Upper lobe of left lung (tissue), 6 donors: ENCODE results near the gene DAW1. TPM values are rescaled to one million over a fixed set of nuclear protein-coding genes. Genes with fewer than 3 reads are reported as not detected.
"Not testable (repeated sequence)": the region's sequence is repeated elsewhere in the genome, so short reads cannot be mapped to it uniquely, and the experiment has no call there.

Experiments
- ATAC-seq, 2 donors: fragments of 200-7000 bp; cut with Tn5 transposase; one replicate each; pipeline ENCODE4 v1.9.1; 2022; ENCODE audit warnings: mild to moderate bottlenecking in 2 of 2, moderate library complexity in 2 of 2; ENCODE audit not compliant: low FRiP score in 2 of 2
- DNase-seq, 2 donors: peaks; one replicate each; pipeline ENCODE4 v3.0.0-alpha.2; 2019 to 2020
- H3K27ac ChIP-seq, 4 donors: fragments of 200-600 bp; sonication (generic); one replicate each; pipeline ENCODE4 v1.5.1; 2016 to 2019
- H3K27me3 ChIP-seq, 4 donors: fragments of 200-600 bp; sonication (generic); one replicate each; pipeline ENCODE4 v1.5.1; 2017 to 2019
- H3K36me3 ChIP-seq, 4 donors: fragments of 200-600 bp; sonication (generic); one replicate each; pipeline ENCODE4 v1.5.1; 2016 to 2019
- H3K4me1 ChIP-seq, 4 donors: fragments of 200-600 bp; sonication (generic); one replicate each; pipeline ENCODE4 v1.5.1; 2018 to 2019
- H3K4me3 ChIP-seq, 4 donors: fragments of 200-600 bp; sonication (generic); one replicate each; pipeline ENCODE4 v1.5.1; 2017 to 2019; ENCODE audit warnings: mild to moderate bottlenecking in 2 of 4, moderate library complexity in 1 of 4
- H3K9me3 ChIP-seq, 4 donors: fragments of 200-600 bp; sonication (generic); one replicate each; pipeline ENCODE4 v1.5.1; 2018 to 2019
- EP300 ChIP-seq, 4 donors: sonication (generic); formaldehyde crosslinking; IDR thresholded peaks; one replicate each; pipeline ENCODE4 v1.5.1; 2017; ENCODE audit warnings: antibody characterized with exemption in 4 of 4, control low read depth in 2 of 4
- POLR2A ChIP-seq, 4 donors: fragments of 450-650 bp; IDR thresholded peaks; one replicate each; pipeline ENCODE4 v1.5.1; 2016 to 2017; ENCODE audit warnings: antibody characterized with exemption in 4 of 4, mild to moderate bottlenecking in 2 of 4
- POLR2AphosphoS5 ChIP-seq, 2 donors: sonication (generic); formaldehyde crosslinking; IDR thresholded peaks; one replicate each; pipeline ENCODE4 v1.5.1; 2017; ENCODE audit warnings: antibody characterized with exemption in 2 of 2
- WGBS, 2 donors: methylation state at CpG; one replicate each; pipeline ENCODE4 v1.1.5; 2017 to 2018; 5-methylcytosine and 5-hydroxymethylcytosine counted together
- total RNA-seq, 6 donors: library from RNA; depleted of rRNA in 4 of 6; stranded (reverse); fragments of >200 nt in 4 of 6; gene quantifications; one replicate each; pipeline versions ENCODE4 v1.1.0 to v1.2.1, GENCODE V29; 2016 to 2021
- TF ChIP-seq, protein P1 (sequence below), 6 experiments: fragments of 450-650 bp in 4 of 6; fragments of 200-600 bp in 2 of 6; sonication (generic) in 2 of 6; IDR thresholded peaks; one replicate each; pipeline ENCODE4 v1.5.1; 2016 to 2019; ENCODE audit warnings: antibody characterized with exemption in 6 of 6
- donor health status: DM: no; HTN: no; CAD: no; lungs with moderate emphysema.
- donor health status: DM: no; HTN: yes; CAD: no; lungs with severe emphysema.

Gene DAW1
- total RNA-seq, 6 donors from 2014 or later = 0.66 to 18.7 (median 4.5) TPM

DNA sequence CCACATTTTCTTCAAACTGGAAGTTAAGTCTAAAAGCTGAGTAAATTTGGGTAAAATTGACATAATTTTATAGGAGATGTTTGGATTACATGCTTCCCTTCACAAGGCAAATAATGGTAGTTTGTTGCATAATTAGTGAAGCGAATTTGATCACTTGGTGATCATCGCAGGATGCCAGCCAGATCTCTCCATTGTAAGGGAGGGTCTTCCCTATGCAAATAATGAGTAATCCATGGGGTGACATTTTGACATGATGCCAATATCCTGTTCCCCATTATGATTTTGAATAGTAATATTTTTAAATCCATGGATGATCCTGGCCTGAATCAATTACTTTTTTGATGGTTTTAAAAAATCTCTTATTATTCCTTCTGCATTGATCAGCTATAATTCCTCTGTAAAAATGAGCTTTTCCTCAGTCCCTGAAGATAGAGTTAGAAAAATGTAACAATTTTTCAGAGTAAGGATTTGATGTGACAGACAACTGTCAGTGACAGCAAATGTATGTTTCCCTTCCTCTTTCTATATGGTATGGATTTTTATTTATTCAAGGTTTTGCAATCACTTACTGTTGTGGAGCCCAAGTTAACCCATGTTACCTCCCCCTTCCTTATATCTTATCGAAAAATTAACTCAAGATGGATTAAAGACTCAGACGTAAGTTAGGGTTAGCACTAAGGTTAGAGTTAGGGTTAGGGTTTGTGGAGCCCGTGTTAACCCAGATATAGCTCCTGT lies 36.3 kb upstream of the DAW1 start:
- TF ChIP-seq EP300 (IDR thresholded peaks at IDR 0.05) (no peak), POLR2A (IDR thresholded peaks at IDR 0.05) (no peak), POLR2AphosphoS5 (IDR thresholded peaks at IDR 0.05) (no peak)
- TF ChIP-seq, protein P1, sequence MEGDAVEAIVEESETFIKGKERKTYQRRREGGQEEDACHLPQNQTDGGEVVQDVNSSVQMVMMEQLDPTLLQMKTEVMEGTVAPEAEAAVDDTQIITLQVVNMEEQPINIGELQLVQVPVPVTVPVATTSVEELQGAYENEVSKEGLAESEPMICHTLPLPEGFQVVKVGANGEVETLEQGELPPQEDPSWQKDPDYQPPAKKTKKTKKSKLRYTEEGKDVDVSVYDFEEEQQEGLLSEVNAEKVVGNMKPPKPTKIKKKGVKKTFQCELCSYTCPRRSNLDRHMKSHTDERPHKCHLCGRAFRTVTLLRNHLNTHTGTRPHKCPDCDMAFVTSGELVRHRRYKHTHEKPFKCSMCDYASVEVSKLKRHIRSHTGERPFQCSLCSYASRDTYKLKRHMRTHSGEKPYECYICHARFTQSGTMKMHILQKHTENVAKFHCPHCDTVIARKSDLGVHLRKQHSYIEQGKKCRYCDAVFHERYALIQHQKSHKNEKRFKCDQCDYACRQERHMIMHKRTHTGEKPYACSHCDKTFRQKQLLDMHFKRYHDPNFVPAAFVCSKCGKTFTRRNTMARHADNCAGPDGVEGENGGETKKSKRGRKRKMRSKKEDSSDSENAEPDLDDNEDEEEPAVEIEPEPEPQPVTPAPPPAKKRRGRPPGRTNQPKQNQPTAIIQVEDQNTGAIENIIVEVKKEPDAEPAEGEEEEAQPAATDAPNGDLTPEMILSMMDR (IDR thresholded peaks at IDR 0.05) = no peak
- Histone ChIP-seq H3K27ac (no peak overlapping the region), H3K4me3 (no peak overlapping the region), H3K36me3 (no peaks in the 10 kb centered on the region), H3K27me3 (no peaks in the 10 kb centered on the region), H3K9me3 (no peaks in the 10 kb centered on the region), H3K4me1 (no peaks in the 10 kb centered on the region)
- WGBS, 2 donors = 74 to 84% methylated on average over 5 of the region's 5 CpGs
- no peak for ATAC-seq
- no peak for DNase-seq

DNA sequence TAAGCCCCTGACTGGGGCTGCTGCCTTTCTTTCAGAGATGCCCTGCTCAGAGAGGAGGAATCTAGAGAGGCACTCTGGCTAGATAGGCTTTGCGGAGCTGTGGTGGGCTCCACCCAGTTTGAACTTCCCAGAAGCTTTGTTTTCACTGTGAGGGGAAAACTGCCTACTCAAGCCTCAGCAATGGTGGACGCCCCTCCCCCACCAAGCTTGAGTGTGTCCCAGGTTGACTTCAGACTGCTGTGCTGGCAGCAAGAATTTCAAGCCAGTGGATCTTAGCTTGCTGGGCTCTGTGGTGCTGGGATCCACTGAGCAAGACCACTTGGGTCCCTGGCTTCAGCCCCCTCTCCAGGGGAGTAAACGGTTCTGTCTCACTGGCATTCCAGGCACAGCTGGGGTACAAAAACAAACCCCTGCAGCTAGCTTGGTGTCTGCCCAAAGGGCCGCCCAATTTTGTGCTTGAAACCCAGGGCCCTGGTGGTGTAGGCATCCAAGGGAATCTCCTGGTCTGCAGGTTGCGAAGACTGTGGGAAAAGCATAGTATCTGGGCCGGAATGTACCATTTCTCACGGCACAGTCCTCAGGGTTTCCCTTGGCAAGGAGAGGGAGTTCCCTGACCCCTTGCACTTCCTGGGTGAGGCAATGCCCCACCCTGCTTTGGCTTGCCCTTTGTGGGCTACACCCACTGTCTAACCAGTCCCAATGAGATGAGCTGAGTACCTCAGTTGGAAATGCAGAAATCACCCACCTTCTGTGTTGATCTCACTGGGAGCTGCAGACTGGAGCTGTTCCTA lies 31.9 kb upstream of the DAW1 start:
- not testable (repeated sequence) for H3K4me1 ChIP-seq, H3K36me3 ChIP-seq, H3K9me3 ChIP-seq, ATAC-seq, H3K4me3 ChIP-seq, H3K27ac ChIP-seq, H3K27me3 ChIP-seq
- peak in 1 of 2 donors; percentile 32 for DNase-seq
- WGBS, 2 donors = 63 to 72% methylated on average over 4 to 7 of the region's 7 CpGs

DNA sequence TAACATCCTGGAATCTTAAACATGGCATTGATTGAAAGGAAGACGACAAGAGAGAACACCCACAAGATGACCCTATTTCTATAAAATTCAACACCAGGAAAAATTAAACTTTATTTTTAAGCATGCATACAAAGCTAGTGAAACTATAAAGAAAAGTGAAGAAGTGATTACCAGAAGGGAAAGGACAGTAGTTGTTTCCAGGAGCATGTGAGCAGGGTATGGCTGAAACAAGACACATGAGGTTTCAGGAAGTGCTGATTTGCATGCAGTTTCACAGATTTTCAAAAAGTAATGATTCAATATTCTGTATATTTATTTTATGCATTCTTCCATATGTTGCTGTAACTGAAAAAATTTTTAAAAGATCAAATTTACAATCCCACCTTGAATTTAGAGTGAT lies 24.6 kb upstream of the DAW1 start:
- TF ChIP-seq POLR2AphosphoS5 (IDR thresholded peaks at IDR 0.05) (no peak), POLR2A (IDR thresholded peaks at IDR 0.05) (no peak), EP300 (IDR thresholded peaks at IDR 0.05) (no peak)
- TF ChIP-seq, protein P1 (IDR thresholded peaks at IDR 0.05) = no peak
- no peaks in the 10 kb centered on the region for H3K27me3 ChIP-seq
- no peaks in the 10 kb centered on the region for H3K4me1 ChIP-seq
- DNase-seq (no peak), ATAC-seq (no peak)
- no peak overlapping the region for H3K4me3 ChIP-seq
- H3K36me3 ChIP-seq = no peaks in the 10 kb centered on the region
- H3K9me3 ChIP-seq = no peaks in the 10 kb centered on the region
- no peak overlapping the region for H3K27ac ChIP-seq
- 65 to 81% methylated on average over 1 of the region's 1 CpG for WGBS, 2 donors

GRCh38 chr2:227848146-227848545 lies 23.3 kb upstream of the DAW1 start:
- no peak overlapping the region for H3K4me3 ChIP-seq
- no peaks in the 10 kb centered on the region for H3K36me3 ChIP-seq
- H3K4me1 ChIP-seq = peaks cover 0 to 2% (median under 1%) of the 10 kb centered on the region in 4 donors
- DNase-seq (no peak), ATAC-seq (no peak)
- TF ChIP-seq EP300 (IDR thresholded peaks at IDR 0.05) (no peak), POLR2A (IDR thresholded peaks at IDR 0.05) (no peak), POLR2AphosphoS5 (IDR thresholded peaks at IDR 0.05) (no peak)
- TF ChIP-seq, protein P1 (IDR thresholded peaks at IDR 0.05) = no peak
- no peaks in the 10 kb centered on the region for H3K27me3 ChIP-seq
- H3K27ac ChIP-seq = peak overlapping the region in 2 of 4 donors; percentile 33 to 42
- H3K9me3 ChIP-seq = no peaks in the 10 kb centered on the region
- WGBS, 2 donors = 46 to 61% methylated on average over 3 of the region's 3 CpGs

GRCh38 chr2:227848586-227848985 lies 22.8 kb upstream of the DAW1 start:
- Histone ChIP-seq H3K9me3 (no peaks in the 10 kb centered on the region), H3K27me3 (no peaks in the 10 kb centered on the region), H3K27ac (peak overlapping the region in 2 of 4 donors; percentile 33 to 42), H3K4me3 (no peak overlapping the region), H3K36me3 (no peaks in the 10 kb centered on the region), H3K4me1 (peaks cover 0 to 6% (median 3%) of the 10 kb centered on the region in 4 donors)
- ATAC-seq (no peak), DNase-seq (no peak)
- WGBS, 2 donors = 53 to 64% methylated on average over 4 of the region's 4 CpGs
- TF ChIP-seq EP300 (IDR thresholded peaks at IDR 0.05) (peak in 1 of 4 donors; percentile 18), POLR2A (IDR thresholded peaks at IDR 0.05) (no peak)
- TF ChIP-seq, protein P1 (IDR thresholded peaks at IDR 0.05) = no peak
